Measurements from ENCODE around the gene GABRR3. TPM values are rescaled to one million over a fixed set of nuclear protein-coding genes. Genes with fewer than 3 reads are reported as not detected.

Gene GABRR3
- total RNA-seq, 1 donor from 2014 or later = not detected

DNA sequence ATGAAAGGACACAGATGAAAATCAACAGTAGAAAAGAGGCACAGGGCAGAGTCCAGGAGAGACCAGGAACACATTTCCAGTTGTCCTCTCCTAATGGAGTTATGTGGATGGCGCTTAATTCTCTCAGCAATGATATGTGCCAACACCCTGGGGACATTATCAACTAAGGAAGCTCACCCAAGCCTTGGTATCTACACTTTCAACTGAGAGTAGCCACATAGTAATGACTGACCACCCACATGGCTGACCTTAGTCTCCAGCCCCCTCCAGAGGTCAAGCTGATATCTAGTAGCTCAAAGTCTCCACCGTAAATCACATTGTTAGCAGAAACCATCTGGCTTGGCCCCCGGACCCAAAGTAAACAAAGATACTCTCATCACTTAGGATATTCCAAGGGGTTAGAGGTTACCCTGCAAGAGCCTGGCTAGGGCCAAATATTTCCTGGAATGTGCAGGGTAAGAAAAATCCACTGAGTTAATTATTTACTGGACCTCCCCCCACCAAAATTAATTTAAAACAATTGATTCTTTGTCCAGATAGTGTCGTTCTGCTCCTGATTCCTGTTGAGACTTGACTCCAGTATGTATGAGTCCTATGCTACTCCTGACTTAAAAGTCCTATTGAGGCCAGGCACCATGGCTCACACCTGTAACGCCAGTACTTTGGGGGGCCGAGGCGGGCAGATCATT lies 24.8 kb downstream of the GABRR3 start:
- Mint-ChIP-seq H3K4me3 (ENCODE audit: unreplicated experiment) (no peak overlapping the region), H3K9me3 (ENCODE audit: unreplicated experiment) (no peaks in the 10 kb centered on the region), H3K27me3 (ENCODE audit: unreplicated experiment) (peaks cover 2% of the 10 kb centered on the region)

DNA sequence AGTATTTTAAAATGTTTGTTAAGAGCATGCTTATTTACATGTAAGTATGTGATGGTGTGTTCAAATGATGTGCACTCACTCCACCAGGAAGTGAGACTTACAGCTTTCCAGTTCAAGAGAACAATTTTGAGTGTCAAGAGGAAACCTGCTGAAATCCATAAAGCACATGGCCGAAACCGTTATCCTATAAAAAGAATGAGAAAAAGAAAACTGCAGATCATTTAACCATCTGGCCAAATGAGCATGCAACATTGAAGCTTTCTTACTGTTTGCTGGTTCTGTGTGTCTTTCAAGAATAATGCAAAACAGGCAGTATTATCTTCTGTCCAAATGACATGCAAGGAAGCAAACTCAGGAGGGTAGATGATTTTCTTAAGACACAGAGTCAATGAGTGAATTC lies 26.3 kb downstream of the GABRR3 start:
- TF ChIP-seq, protein P1, sequence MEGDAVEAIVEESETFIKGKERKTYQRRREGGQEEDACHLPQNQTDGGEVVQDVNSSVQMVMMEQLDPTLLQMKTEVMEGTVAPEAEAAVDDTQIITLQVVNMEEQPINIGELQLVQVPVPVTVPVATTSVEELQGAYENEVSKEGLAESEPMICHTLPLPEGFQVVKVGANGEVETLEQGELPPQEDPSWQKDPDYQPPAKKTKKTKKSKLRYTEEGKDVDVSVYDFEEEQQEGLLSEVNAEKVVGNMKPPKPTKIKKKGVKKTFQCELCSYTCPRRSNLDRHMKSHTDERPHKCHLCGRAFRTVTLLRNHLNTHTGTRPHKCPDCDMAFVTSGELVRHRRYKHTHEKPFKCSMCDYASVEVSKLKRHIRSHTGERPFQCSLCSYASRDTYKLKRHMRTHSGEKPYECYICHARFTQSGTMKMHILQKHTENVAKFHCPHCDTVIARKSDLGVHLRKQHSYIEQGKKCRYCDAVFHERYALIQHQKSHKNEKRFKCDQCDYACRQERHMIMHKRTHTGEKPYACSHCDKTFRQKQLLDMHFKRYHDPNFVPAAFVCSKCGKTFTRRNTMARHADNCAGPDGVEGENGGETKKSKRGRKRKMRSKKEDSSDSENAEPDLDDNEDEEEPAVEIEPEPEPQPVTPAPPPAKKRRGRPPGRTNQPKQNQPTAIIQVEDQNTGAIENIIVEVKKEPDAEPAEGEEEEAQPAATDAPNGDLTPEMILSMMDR (IDR thresholded peaks at IDR 0.05; ENCODE audit: unreplicated experiment) = no peak
- H3K27me3 Mint-ChIP-seq (ENCODE audit: unreplicated experiment) = peaks cover 2% of the 10 kb centered on the region
- DNase-seq (ENCODE audit: low spot score) = no peak
- H3K4me3 Mint-ChIP-seq (ENCODE audit: unreplicated experiment) = no peak overlapping the region
- H3K27ac Mint-ChIP-seq (ENCODE audit: unreplicated experiment) = no peak overlapping the region
- no peaks in the 10 kb centered on the region for H3K4me1 Mint-ChIP-seq (ENCODE audit: unreplicated experiment)
- H3K9me3 Mint-ChIP-seq (ENCODE audit: unreplicated experiment) = no peaks in the 10 kb centered on the region
- H3K36me3 Mint-ChIP-seq (ENCODE audit: low read depth, unreplicated experiment) = no peaks in the 10 kb centered on the region

More for the DNA sequence above, 24.8 kb downstream of the GABRR3 start:
- Mint-ChIP-seq H3K27ac (ENCODE audit: unreplicated experiment) (no peak overlapping the region), H3K36me3 (ENCODE audit: low read depth, unreplicated experiment) (no peaks in the 10 kb centered on the region), H3K4me1 (ENCODE audit: unreplicated experiment) (no peaks in the 10 kb centered on the region)
- no peak for DNase-seq (ENCODE audit: low spot score)
- TF ChIP-seq, protein P1 (IDR thresholded peaks at IDR 0.05; ENCODE audit: unreplicated experiment) = no peak

DNA sequence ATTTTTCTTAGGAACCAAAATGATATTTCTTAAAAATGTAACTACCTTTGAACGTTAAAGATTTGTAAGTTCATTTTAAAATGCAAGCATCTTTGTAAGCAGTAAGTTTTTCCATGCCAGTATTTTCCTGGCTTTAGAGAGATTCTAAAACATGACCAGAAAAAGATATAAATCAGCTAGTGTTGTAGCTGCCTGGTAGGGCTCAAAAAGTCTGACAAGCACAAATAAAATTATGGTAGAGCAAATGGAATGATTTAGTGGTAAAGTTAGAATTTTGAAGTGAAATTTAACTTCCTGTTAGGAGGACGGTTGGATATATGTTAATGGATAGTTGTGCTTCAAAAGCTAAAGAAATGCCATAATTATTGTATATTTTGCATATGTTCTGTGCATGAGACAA lies 29.7 kb downstream of the GABRR3 start:
- H3K9me3 Mint-ChIP-seq (ENCODE audit: unreplicated experiment) = no peaks in the 10 kb centered on the region

DNA sequence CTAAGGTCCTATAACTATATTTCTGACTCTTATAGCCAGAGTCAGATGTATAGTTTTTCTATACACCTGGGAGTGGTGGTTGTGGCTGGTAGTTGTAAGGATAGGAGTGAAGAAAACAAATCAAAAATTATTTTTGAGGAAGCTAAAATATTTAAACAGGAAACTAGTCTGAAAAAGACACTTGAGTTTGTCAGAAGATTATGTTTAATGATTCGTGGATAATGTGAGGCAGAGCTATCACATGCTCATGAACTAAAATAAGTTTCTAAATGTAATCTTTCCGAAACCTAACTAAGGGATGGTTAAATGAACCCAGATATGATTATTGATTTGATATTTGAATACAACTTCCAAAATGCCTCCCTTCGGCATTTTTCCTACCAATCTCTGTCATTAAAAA lies 30.4 kb downstream of the GABRR3 start:
- H3K27ac Mint-ChIP-seq (ENCODE audit: unreplicated experiment) = no peak overlapping the region
- no peaks in the 10 kb centered on the region for H3K9me3 Mint-ChIP-seq (ENCODE audit: unreplicated experiment)
- TF ChIP-seq, protein P1 (IDR thresholded peaks at IDR 0.05; ENCODE audit: unreplicated experiment) = no peak
- no peak overlapping the region for H3K4me3 Mint-ChIP-seq (ENCODE audit: unreplicated experiment)
- H3K4me1 Mint-ChIP-seq (ENCODE audit: unreplicated experiment) = no peaks in the 10 kb centered on the region
- peaks cover 4% of the 10 kb centered on the region for H3K27me3 Mint-ChIP-seq (ENCODE audit: unreplicated experiment)
- H3K36me3 Mint-ChIP-seq (ENCODE audit: low read depth, unreplicated experiment) = no peaks in the 10 kb centered on the region
- no peak for DNase-seq (ENCODE audit: low spot score)

More for the DNA sequence above, 29.7 kb downstream of the GABRR3 start:
- TF ChIP-seq, protein P1 (IDR thresholded peaks at IDR 0.05; ENCODE audit: unreplicated experiment) = no peak
- no peak for DNase-seq (ENCODE audit: low spot score)
- H3K27ac Mint-ChIP-seq (ENCODE audit: unreplicated experiment) = no peak overlapping the region
- no peak overlapping the region for H3K4me3 Mint-ChIP-seq (ENCODE audit: unreplicated experiment)
- no peaks in the 10 kb centered on the region for H3K36me3 Mint-ChIP-seq (ENCODE audit: low read depth, unreplicated experiment)
- H3K4me1 Mint-ChIP-seq (ENCODE audit: unreplicated experiment) = no peaks in the 10 kb centered on the region
- H3K27me3 Mint-ChIP-seq (ENCODE audit: unreplicated experiment) = peaks cover 4% of the 10 kb centered on the region

DNA sequence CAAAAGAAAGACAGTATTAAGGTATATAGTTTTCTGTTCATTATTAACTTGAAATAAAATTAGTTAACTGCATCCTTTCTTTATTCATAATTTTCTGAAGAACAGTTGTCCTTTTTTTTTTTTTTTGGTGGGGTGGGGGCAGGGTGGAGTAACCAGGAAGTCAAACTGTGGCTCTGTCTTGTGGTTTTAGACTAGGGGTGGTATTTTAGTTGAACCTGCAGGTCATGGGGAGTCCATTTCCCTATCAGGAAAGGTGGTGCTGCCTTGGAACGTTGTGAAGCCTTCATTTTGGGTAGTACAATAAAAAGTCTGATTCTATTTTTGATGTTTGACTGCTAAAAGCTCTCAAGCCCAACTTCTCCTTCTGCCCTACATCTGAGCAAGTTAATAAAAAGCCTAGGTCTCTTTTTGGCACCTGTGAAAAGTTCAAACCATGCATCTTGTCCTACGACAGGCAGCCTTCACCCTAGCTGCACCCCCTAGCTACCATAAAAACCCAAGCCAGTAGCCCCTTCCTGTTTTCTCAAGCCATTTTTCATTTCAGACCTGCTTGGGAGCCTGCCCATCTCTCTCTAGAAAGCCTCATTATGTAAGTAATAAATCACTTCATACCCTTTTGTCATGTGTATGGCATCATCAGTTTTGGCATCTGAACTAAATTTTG lies 31.7 kb downstream of the GABRR3 start:
- no peaks in the 10 kb centered on the region for H3K4me1 Mint-ChIP-seq (ENCODE audit: unreplicated experiment)
- TF ChIP-seq, protein P1 (IDR thresholded peaks at IDR 0.05; ENCODE audit: unreplicated experiment) = no peak
- no peaks in the 10 kb centered on the region for H3K9me3 Mint-ChIP-seq (ENCODE audit: unreplicated experiment)
- H3K36me3 Mint-ChIP-seq (ENCODE audit: low read depth, unreplicated experiment) = no peaks in the 10 kb centered on the region
- no peak for DNase-seq (ENCODE audit: low spot score)
- H3K4me3 Mint-ChIP-seq (ENCODE audit: unreplicated experiment) = no peak overlapping the region
- H3K27ac Mint-ChIP-seq (ENCODE audit: unreplicated experiment) = no peak overlapping the region
- peaks cover 4% of the 10 kb centered on the region for H3K27me3 Mint-ChIP-seq (ENCODE audit: unreplicated experiment)
